Measurements from ENCODE around the gene ABITRAM.
A peak's percentile ranks its signal among the peaks of the same experiment; 100 is the strongest.

The ABITRAM gene

GRCh38 chr9:108933231-108933717, 926 bp upstream of the ABITRAM start:
- Histone ChIP-seq H3K36me3 (ENCODE audit: insufficient read depth, insufficient read length, low read length) (peaks cover 39% of the 10 kb centered on the region), H3K9me3 (ENCODE audit: insufficient read depth, low read length) (no peaks in the 10 kb centered on the region), H3K4me1 (ENCODE audit: insufficient read depth, insufficient read length) (peaks cover 2% of the 10 kb centered on the region), H3K9ac (ENCODE audit: insufficient read length, low read depth) (peak overlapping the region; percentile 90), H3K27me3 (ENCODE audit: insufficient read depth, insufficient read length) (no peaks in the 10 kb centered on the region), H3K4me3 (ENCODE audit: insufficient read length, low read depth) (peak overlapping the region; percentile 99)
- DNase-seq (ENCODE audit: low read depth, low spot score), result peak; percentile 25
- no peak for TF ChIP-seq SUZ12 (IDR thresholded peaks at IDR 0.05; ENCODE audit: extremely low read depth, insufficient read depth, insufficient read length)
- no peak for TF ChIP-seq YY1 (IDR thresholded peaks at IDR 0.05; ENCODE audit: insufficient read depth, insufficient read length)
- no peak for TF ChIP-seq ZNF274 (IDR thresholded peaks at IDR 0.05; ENCODE audit: low read depth, low read length)

GRCh38 chr9:108933718-108934322, 380 bp upstream of the ABITRAM start, which contains the start of gene ELP1:
TSS of gene ELP1 (minus strand) at chr9:108934124. CDS start at chr9:108931146, 2,978 bp downstream.
- peak; percentile 92 for DNase-seq (ENCODE audit: low read depth, low spot score)
- no peaks in the 10 kb centered on the region for H3K27me3 ChIP-seq (ENCODE audit: insufficient read depth, insufficient read length)
- TF ChIP-seq YY1 (IDR thresholded peaks at IDR 0.05; ENCODE audit: insufficient read depth, insufficient read length) (no peak), SUZ12 (IDR thresholded peaks at IDR 0.05; ENCODE audit: extremely low read depth, insufficient read depth, insufficient read length) (no peak), ZNF274 (IDR thresholded peaks at IDR 0.05; ENCODE audit: low read depth, low read length) (no peak)
- H3K9ac ChIP-seq (ENCODE audit: insufficient read length, low read depth), result peak within 1 kb of the TSS; percentile 90
- no peaks in the 10 kb centered on the region for H3K9me3 ChIP-seq (ENCODE audit: insufficient read depth, low read length)
- H3K36me3 ChIP-seq (ENCODE audit: insufficient read depth, insufficient read length, low read length), result peaks cover 38% of the 10 kb centered on the region
- H3K4me3 ChIP-seq (ENCODE audit: insufficient read length, low read depth), result peak within 1 kb of the TSS; percentile 99
- H3K4me1 ChIP-seq (ENCODE audit: insufficient read depth, insufficient read length), result peaks cover 2% of the 10 kb centered on the region

- H3K9me3 ChIP-seq (ENCODE audit: insufficient read depth, low read length), result no peaks in the 10 kb centered on the region
- peaks cover under 1% of the 10 kb centered on the region for H3K4me1 ChIP-seq (ENCODE audit: insufficient read depth, insufficient read length)
- peaks cover 58% of the 10 kb centered on the region for H3K36me3 ChIP-seq (ENCODE audit: insufficient read depth, insufficient read length, low read length)
- no peak for DNase-seq (ENCODE audit: low read depth, low spot score)
- H3K4me3 ChIP-seq (ENCODE audit: insufficient read length, low read depth), result no peak overlapping the region
- H3K9ac ChIP-seq (ENCODE audit: insufficient read length, low read depth), result no peak overlapping the region
- no peak for TF ChIP-seq SUZ12 (IDR thresholded peaks at IDR 0.05; ENCODE audit: extremely low read depth, insufficient read depth, insufficient read length)
- no peak for TF ChIP-seq ZNF274 (IDR thresholded peaks at IDR 0.05; ENCODE audit: low read depth, low read length)
- no peak for TF ChIP-seq YY1 (IDR thresholded peaks at IDR 0.05; ENCODE audit: insufficient read depth, insufficient read length)
- no peaks in the 10 kb centered on the region for H3K27me3 ChIP-seq (ENCODE audit: insufficient read depth, insufficient read length)
Observed at GRCh38 chr9:108937561-108938305, 3.5 kb downstream of the ABITRAM start.

- H3K9ac ChIP-seq (ENCODE audit: insufficient read length, low read depth), result no peak overlapping the region
- no peaks in the 10 kb centered on the region for H3K9me3 ChIP-seq (ENCODE audit: insufficient read depth, low read length)
- TF ChIP-seq SUZ12 (IDR thresholded peaks at IDR 0.05; ENCODE audit: extremely low read depth, insufficient read depth, insufficient read length) (no peak), YY1 (IDR thresholded peaks at IDR 0.05; ENCODE audit: insufficient read depth, insufficient read length) (no peak), ZNF274 (IDR thresholded peaks at IDR 0.05; ENCODE audit: low read depth, low read length) (no peak)
- DNase-seq (ENCODE audit: low read depth, low spot score), result no peak
- H3K27me3 ChIP-seq (ENCODE audit: insufficient read depth, insufficient read length), result no peaks in the 10 kb centered on the region
- H3K36me3 ChIP-seq (ENCODE audit: insufficient read depth, insufficient read length, low read length), result peaks cover 74% of the 10 kb centered on the region
- H3K4me3 ChIP-seq (ENCODE audit: insufficient read length, low read depth), result no peak overlapping the region
- H3K4me1 ChIP-seq (ENCODE audit: insufficient read depth, insufficient read length), result no peaks in the 10 kb centered on the region
Observed at GRCh38 chr9:108939975-108940374, 5.8 kb downstream of the ABITRAM start.

GRCh38 chr9:108950168-108950567, 16.0 kb downstream of the ABITRAM start:
- Histone ChIP-seq H3K36me3 (ENCODE audit: insufficient read depth, insufficient read length, low read length) (peaks cover 46% of the 10 kb centered on the region), H3K4me1 (ENCODE audit: insufficient read depth, insufficient read length) (no peaks in the 10 kb centered on the region)
- TF ChIP-seq SUZ12 (IDR thresholded peaks at IDR 0.05; ENCODE audit: extremely low read depth, insufficient read depth, insufficient read length) (no peak), YY1 (IDR thresholded peaks at IDR 0.05; ENCODE audit: insufficient read depth, insufficient read length) (no peak), ZNF274 (IDR thresholded peaks at IDR 0.05; ENCODE audit: low read depth, low read length) (no peak)

GRCh38 chr9:108951578-108951977, 17.4 kb downstream of the ABITRAM start:
- Histone ChIP-seq H3K36me3 (ENCODE audit: insufficient read depth, insufficient read length, low read length) (peaks cover 55% of the 10 kb centered on the region), H3K9me3 (ENCODE audit: insufficient read depth, low read length) (no peaks in the 10 kb centered on the region), H3K4me1 (ENCODE audit: insufficient read depth, insufficient read length) (no peaks in the 10 kb centered on the region), H3K9ac (ENCODE audit: insufficient read length, low read depth) (no peak overlapping the region), H3K4me3 (ENCODE audit: insufficient read length, low read depth) (no peak overlapping the region), H3K27me3 (ENCODE audit: insufficient read depth, insufficient read length) (no peaks in the 10 kb centered on the region)
- no peak for DNase-seq (ENCODE audit: low read depth, low spot score)
- TF ChIP-seq ZNF274 (IDR thresholded peaks at IDR 0.05; ENCODE audit: low read depth, low read length) (no peak), YY1 (IDR thresholded peaks at IDR 0.05; ENCODE audit: insufficient read depth, insufficient read length) (no peak), SUZ12 (IDR thresholded peaks at IDR 0.05; ENCODE audit: extremely low read depth, insufficient read depth, insufficient read length) (no peak)

More at GRCh38 chr9:108950168-108950567, 16.0 kb downstream of the ABITRAM start:
- H3K9ac ChIP-seq (ENCODE audit: insufficient read length, low read depth), result no peak overlapping the region
- no peaks in the 10 kb centered on the region for H3K27me3 ChIP-seq (ENCODE audit: insufficient read depth, insufficient read length)
- DNase-seq (ENCODE audit: low read depth, low spot score), result no peak
- H3K4me3 ChIP-seq (ENCODE audit: insufficient read length, low read depth), result no peak overlapping the region
- H3K9me3 ChIP-seq (ENCODE audit: insufficient read depth, low read length), result no peaks in the 10 kb centered on the region

- Histone ChIP-seq H3K27me3 (ENCODE audit: insufficient read depth, insufficient read length) (no peaks in the 10 kb centered on the region), H3K9ac (ENCODE audit: insufficient read length, low read depth) (no peak overlapping the region), H3K4me3 (ENCODE audit: insufficient read length, low read depth) (no peak overlapping the region), H3K9me3 (ENCODE audit: insufficient read depth, low read length) (no peaks in the 10 kb centered on the region), H3K36me3 (ENCODE audit: insufficient read depth, insufficient read length, low read length) (peaks cover 45% of the 10 kb centered on the region), H3K4me1 (ENCODE audit: insufficient read depth, insufficient read length) (no peaks in the 10 kb centered on the region)
- TF ChIP-seq ZNF274 (IDR thresholded peaks at IDR 0.05; ENCODE audit: low read depth, low read length) (no peak), SUZ12 (IDR thresholded peaks at IDR 0.05; ENCODE audit: extremely low read depth, insufficient read depth, insufficient read length) (no peak), YY1 (IDR thresholded peaks at IDR 0.05; ENCODE audit: insufficient read depth, insufficient read length) (no peak)
- DNase-seq (ENCODE audit: low read depth, low spot score), result peak; percentile 16
Observed at GRCh38 chr9:108953983-108954574, 19.9 kb downstream of the ABITRAM start.

Data from NT2/D1 (cell line).